HCT116 (cell line): Measurements from ENCODE around the gene SLCO4C1.

Source experiments
- CBX3 ChIP-seq: IDR thresholded peaks from 2 replicates; pipeline ENCODE4 v1.6.1; 2012; ENCODE audit warnings: low read depth
- CEBPB ChIP-seq: IDR thresholded peaks from 2 replicates; pipeline ENCODE4 v1.6.1; 2012; ENCODE audit warnings: low read depth
- CTCF ChIP-seq, 3 experiments: fragments of 200-600 bp in 1 of 3; sonication (generic) in 1 of 3; IDR thresholded peaks in 2 of 3; conservative IDR thresholded peaks in 1 of 3; 2 replicates each; pipeline ENCODE4 v1.5.1; 2012 to 2017; ENCODE audit warnings: low read depth in 2 of 3, low read length in 2 of 3, antibody characterized with exemption in 1 of 3, borderline replicate concordance in 1 of 3, control low read depth in 1 of 3, mild to moderate bottlenecking in 1 of 3, mixed read lengths in 1 of 3, mixed run types in 1 of 3, moderate library complexity in 1 of 3; ENCODE audit not compliant: insufficient read depth in 1 of 3
- EGR1 ChIP-seq: IDR thresholded peaks from 2 replicates; pipeline ENCODE4 v1.6.1; 2012; ENCODE audit warnings: low read depth
- EZH2 ChIP-seq: fragments of 200-600 bp; sonication (generic); IDR thresholded peaks from 2 replicates; pipeline ENCODE4 v1.6.1; 2017; ENCODE audit warnings: antibody characterized with exemption, mixed run types
- FOSL1 ChIP-seq: IDR thresholded peaks from 2 replicates; pipeline ENCODE4 v1.6.1; 2012; ENCODE audit warnings: low read depth
- JUND ChIP-seq: IDR thresholded peaks from 2 replicates; pipeline ENCODE4 v1.6.1; 2012
- POLR2A ChIP-seq: IDR thresholded peaks from 2 replicates; pipeline ENCODE4 v1.7.0; 2011; ENCODE audit warnings: borderline replicate concordance; ENCODE audit not compliant: insufficient read depth, insufficient read length; ENCODE audit errors: extremely low read depth
- POLR2AphosphoS5 ChIP-seq: IDR thresholded peaks from 2 replicates; pipeline ENCODE4 v1.6.1; 2011; ENCODE audit warnings: mild to moderate bottlenecking, low read depth, low read length, moderate library complexity
- SIN3A ChIP-seq: IDR thresholded peaks from 2 replicates; pipeline ENCODE4 v1.6.1; 2012; ENCODE audit warnings: low read depth
- TCF7L2 ChIP-seq: IDR thresholded peaks from 2 replicates; pipeline ENCODE4 v1.7.0; 2011; ENCODE audit warnings: borderline replicate concordance, inconsistent platforms; ENCODE audit not compliant: insufficient read depth, insufficient read length; ENCODE audit errors: extremely low read depth
- YY1 ChIP-seq: IDR thresholded peaks from 2 replicates; pipeline ENCODE4 v1.6.1; 2011; ENCODE audit warnings: low read length, low read depth, moderate library complexity, mild to moderate bottlenecking; ENCODE audit not compliant: insufficient replicate concordance; ENCODE audit errors: extremely low read depth
- TF ChIP-seq, protein P1 (sequence below): IDR thresholded peaks from 2 replicates; pipeline ENCODE4 v1.6.1; 2012

- no peak for TF ChIP-seq CTCF (IDR thresholded peaks at IDR 0.05 in 2 of 3, conservative IDR thresholded peaks at IDR 0.05 in 1 of 3; ENCODE audit: borderline replicate concordance in 1 of 3, insufficient read depth in 1 of 3, low read depth in 2 of 3, low read length in 2 of 3)
- TF ChIP-seq YY1 = no peak
- TF ChIP-seq, protein P1, sequence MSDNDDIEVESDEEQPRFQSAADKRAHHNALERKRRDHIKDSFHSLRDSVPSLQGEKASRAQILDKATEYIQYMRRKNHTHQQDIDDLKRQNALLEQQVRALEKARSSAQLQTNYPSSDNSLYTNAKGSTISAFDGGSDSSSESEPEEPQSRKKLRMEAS = no peak
- no peak for TF ChIP-seq SIN3A
- no peak for TF ChIP-seq EGR1
- no peak for TF ChIP-seq JUND
- TF ChIP-seq FOSL1 = no peak
- TF ChIP-seq POLR2A = no peak
- TF ChIP-seq CBX3 = no peak
- no peak for TF ChIP-seq TCF7L2
- no peak for TF ChIP-seq POLR2AphosphoS5
- TF ChIP-seq CEBPB = no peak
- TF ChIP-seq EZH2 = no peak
These were observed 1.1 kb downstream of the SLCO4C1 start for GRCh38 chr5:102294886-102295395.
